AG09319 (cell line): Measurements from ENCODE around the gene ITGA11.

Source experiments
- DNase-seq: peaks from one replicate; pipeline ENCODE4 v3.0.0-alpha.2; 2010; ENCODE audit warnings: low read depth; ENCODE audit errors: extremely low read depth
- TF ChIP-seq, protein P1 (sequence below): IDR thresholded peaks from 2 replicates; pipeline ENCODE4 v1.5.1; 2011; ENCODE audit warnings: low read depth, mild to moderate bottlenecking, inconsistent platforms, low read length, moderate library complexity

Gene ITGA11

DNA sequence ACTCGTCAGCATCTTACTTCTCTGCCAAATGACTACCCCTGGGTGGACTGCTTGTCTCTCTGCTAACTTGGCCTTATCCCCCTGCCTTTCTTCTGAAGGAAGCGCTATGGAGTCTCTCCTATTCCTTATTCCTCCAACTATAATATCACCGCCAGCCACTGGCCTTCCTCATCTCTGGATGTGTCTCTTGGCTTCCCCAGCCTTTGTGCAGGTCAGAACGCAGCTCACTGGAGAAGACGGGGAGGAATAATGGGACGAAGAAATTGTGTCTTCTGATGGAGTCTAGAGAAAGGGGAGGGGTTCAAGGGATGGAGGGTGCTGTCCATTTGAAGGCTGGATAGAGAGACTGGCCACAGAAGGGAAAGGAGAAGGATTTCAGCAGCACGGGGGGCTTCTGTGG is 16.9 kb downstream of the ITGA11 start:
- DNase-seq = no peak
- TF ChIP-seq, protein P1, sequence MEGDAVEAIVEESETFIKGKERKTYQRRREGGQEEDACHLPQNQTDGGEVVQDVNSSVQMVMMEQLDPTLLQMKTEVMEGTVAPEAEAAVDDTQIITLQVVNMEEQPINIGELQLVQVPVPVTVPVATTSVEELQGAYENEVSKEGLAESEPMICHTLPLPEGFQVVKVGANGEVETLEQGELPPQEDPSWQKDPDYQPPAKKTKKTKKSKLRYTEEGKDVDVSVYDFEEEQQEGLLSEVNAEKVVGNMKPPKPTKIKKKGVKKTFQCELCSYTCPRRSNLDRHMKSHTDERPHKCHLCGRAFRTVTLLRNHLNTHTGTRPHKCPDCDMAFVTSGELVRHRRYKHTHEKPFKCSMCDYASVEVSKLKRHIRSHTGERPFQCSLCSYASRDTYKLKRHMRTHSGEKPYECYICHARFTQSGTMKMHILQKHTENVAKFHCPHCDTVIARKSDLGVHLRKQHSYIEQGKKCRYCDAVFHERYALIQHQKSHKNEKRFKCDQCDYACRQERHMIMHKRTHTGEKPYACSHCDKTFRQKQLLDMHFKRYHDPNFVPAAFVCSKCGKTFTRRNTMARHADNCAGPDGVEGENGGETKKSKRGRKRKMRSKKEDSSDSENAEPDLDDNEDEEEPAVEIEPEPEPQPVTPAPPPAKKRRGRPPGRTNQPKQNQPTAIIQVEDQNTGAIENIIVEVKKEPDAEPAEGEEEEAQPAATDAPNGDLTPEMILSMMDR = no peak

DNA sequence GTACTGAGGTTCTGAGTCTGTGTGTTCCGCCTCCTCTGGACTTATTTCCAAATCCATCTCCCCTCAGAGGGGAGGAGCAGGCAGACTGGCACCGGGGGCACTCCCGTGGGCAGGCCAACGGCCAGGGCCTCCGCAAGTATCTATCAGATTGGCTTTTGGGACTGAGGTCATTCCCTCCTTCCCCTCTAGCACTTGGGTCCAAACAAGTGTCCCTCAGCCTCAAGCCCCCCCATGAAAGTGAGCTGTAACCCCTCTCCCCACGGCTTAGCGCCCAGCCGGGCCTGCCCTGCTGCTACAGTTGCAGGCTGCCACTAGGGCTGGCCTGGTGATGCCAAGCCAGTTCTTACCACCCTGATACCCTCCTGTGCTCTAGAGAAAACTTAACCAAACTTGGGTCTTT is 17.4 kb downstream of the ITGA11 start:
- TF ChIP-seq, protein P1 = no peak
- DNase-seq = no peak

DNA sequence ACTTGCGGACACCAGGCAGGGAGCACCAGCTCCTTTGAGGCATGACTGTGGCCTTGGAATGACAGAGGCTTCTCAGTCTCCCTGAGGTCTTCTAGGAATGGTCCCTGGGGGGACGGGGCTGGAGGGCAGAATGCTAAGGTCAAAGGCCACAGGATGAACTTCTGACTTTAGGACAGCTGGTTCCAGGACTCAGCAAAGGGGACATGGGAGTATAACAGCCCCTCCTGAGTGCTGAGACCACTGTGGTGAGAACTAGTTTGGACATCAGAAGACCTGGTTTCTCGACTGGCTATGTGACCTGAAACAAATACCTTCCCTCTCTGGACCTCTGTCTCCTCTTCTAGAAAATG is 17.8 kb downstream of the ITGA11 start:
- TF ChIP-seq, protein P1 = no peak

DNA sequence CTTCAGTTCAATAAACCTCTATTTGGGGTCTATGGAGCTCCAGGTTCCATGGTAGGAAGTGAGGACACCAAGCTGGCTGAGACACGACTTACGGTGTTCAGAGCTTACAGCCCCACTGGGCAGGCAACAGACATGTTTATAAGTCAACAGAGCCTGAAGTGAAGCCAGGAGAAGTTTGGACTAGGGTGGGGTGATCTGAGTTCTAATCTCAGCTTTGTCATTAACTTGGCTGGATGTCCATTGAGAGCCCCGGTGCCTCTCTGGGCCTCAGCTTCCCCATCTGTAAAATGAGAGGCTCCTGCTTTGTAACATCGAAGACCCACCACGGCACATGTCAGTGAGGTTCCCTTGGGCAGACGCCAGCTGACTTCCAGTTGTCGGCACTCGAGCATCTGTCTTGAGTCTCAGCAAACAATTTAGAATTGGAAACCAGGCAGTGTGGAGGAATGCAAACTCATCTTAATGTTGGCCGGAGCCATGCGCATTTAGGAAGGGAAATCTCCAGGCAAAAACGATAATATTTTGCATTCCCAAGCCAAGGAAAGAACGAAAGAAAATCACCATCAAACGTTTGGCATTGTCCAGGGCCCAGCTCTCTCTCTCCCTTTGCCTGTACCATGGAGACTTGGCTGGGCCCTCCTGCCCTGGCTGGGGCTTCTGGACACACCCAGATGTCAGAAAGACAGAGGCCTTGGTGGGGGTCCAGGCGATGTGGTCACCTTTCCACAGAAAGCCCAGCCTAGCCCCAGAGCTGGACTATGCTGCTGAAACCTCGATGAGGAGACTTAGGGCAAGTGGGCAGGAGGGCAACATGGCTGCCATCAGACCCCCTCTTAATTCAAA is 18.4 kb downstream of the ITGA11 start:
- DNase-seq = no peak
- TF ChIP-seq, protein P1 = no peak

More for the DNA sequence above, 17.8 kb downstream of the ITGA11 start:
- no peak for DNase-seq

DNA sequence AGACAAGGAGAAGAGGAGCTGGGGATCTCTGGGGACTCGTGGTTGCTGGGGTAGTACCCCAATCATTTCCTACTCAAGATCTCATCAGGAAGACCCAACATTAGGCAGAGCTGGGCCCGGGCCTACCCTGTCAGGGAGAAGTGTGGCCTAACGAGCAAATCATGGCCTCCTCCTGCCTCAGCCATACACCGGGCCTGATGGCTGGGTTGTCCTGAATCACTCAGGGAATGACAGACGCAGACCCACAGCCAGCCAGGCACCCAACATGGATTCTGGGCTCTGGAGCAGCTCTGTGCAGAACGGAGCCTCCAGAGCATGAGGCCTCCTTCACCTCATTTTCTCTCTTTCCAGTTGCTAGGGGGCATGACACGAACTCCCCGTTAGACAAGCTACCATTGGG is 19.7 kb downstream of the ITGA11 start:
- DNase-seq = no peak
- TF ChIP-seq, protein P1 = no peak

DNA sequence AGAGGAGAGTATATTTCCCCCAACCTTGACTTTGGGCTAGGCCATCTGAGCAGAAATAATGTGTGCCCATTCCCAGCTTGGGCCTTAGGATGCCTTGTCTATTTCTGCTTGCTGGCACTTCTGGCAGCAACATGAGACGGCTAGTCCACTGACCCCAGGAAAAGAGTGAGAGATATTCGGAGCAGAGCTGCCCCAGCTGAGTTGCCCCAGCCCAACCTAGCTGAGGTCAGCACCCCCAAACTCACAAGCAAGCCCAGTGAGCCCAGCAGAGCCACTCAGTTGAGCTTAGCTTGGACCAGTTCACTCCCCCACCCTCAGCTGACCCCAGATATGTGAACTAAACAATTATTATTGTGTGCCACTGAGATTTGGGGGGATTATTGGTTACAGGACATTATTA is 20.2 kb downstream of the ITGA11 start:
- no peak for DNase-seq
- TF ChIP-seq, protein P1 = no peak

DNA sequence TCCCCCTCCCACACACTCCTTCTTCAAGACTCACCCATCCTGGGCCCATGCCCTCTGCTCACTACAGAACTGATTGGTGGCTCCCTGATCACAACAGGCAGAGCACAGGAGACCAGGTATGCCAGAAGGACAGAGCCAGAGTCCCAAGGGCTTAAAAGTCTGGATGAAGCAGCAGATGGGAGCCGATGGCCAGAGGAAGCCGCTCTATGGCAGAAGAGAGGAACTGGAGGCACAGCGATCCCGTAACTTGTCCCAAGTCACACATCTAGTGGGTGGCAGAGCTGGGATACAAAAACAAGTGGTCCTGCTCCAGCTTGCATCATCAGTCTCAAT is 20.7 kb downstream of the ITGA11 start:
- TF ChIP-seq, protein P1 = no peak
- no peak for DNase-seq
